ENCODE results near the gene KRTAP10-1.

KRTAP10-1 gene

DNA sequence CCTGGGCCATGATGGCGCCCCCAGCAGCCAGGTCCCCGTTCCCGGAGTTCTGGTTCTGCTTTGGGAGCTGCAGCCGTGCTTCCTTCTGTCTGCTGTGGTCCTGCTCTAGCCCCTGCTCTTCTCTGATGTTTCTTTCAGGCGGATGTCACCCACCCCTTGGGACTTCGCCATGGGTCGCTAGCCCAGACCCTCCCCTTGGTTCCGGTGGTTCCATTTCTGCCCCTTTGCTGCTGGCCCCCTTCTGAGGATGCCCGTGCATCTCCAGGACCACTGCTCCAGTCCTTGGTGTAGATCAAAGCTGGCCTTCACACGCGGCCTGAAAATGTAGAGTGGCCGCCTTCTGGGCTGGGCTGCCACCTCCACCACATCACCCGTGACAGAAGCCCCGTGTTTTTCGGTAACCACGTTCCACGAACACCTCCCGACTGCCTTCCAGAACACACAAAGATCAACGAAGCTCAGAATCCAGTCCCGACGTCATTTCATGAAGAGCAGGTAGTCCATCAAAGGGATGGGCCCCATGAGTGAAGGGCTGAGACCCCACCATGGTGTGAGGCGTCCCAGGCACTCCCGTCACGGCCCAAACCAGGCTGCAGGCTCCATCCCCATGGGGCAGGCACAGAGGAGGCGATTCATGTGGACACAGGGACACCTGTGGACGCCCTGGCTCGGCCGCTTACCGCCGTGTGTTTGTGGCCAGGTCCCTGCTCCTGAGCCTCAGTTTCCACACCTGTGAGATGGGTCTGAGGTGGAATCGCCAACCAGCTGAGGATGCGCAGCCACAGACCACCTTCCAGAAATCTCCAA lies 24.4 kb downstream of the KRTAP10-1 start:
- TF ChIP-seq, protein P1, sequence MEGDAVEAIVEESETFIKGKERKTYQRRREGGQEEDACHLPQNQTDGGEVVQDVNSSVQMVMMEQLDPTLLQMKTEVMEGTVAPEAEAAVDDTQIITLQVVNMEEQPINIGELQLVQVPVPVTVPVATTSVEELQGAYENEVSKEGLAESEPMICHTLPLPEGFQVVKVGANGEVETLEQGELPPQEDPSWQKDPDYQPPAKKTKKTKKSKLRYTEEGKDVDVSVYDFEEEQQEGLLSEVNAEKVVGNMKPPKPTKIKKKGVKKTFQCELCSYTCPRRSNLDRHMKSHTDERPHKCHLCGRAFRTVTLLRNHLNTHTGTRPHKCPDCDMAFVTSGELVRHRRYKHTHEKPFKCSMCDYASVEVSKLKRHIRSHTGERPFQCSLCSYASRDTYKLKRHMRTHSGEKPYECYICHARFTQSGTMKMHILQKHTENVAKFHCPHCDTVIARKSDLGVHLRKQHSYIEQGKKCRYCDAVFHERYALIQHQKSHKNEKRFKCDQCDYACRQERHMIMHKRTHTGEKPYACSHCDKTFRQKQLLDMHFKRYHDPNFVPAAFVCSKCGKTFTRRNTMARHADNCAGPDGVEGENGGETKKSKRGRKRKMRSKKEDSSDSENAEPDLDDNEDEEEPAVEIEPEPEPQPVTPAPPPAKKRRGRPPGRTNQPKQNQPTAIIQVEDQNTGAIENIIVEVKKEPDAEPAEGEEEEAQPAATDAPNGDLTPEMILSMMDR (IDR thresholded peaks at IDR 0.05; ENCODE audit: insufficient read depth, missing control alignments), result no peak
- FAIRE-seq (no peak), DNase-seq (ENCODE audit: insufficient read length, low spot score) (no peak)

DNA sequence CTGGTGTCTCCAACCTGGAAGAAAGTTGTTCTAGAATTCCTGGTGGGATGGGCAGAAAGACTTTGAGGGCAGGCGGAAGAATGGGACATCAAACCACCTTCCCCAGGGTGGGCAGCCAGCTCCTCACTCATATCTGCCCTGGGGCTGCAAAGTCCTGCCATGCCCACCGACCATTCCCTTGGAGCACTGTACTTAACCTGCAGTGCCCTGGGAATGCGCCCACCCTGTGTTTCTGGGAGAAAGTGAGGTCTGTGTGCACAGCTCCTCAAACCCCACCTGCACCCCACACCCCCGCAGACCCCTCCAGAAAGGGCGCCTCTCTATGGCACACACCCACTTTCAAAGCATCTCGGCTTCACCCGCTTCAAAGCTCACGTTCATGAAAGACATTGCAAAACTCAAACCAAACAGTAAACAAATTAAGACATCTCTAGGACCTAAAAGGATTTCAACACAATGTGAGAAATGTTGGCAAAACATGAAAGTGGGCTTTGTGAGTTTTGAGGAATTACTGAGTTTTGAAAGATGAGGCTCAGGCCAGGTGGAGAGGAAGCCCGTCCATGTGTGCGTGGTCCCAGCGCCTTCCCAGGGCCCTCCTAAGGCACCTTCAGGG lies 25.1 kb downstream of the KRTAP10-1 start:
- TF ChIP-seq, protein P1 (IDR thresholded peaks at IDR 0.05; ENCODE audit: insufficient read depth, missing control alignments), result no peak
- FAIRE-seq (no peak), DNase-seq (ENCODE audit: insufficient read length, low spot score) (no peak)

DNA sequence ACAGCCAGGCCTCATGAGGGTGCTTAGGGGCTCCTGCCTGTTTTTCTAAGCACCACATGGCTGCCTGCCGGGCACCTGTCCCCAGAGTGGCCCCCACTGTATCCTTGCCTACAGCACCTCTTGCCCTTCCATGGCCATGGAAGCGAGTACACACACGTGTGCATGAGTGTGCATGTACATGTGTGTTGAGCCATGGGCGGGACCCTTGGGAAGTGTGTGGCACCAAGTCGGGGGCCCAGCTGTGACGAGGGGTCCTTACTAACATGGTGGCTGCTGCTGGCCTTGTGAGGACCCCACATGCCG lies 25.8 kb downstream of the KRTAP10-1 start:
- TF ChIP-seq, protein P1 (IDR thresholded peaks at IDR 0.05; ENCODE audit: insufficient read depth, missing control alignments), result no peak
- no peak for DNase-seq (ENCODE audit: insufficient read length, low spot score)
- no peak for FAIRE-seq

DNA sequence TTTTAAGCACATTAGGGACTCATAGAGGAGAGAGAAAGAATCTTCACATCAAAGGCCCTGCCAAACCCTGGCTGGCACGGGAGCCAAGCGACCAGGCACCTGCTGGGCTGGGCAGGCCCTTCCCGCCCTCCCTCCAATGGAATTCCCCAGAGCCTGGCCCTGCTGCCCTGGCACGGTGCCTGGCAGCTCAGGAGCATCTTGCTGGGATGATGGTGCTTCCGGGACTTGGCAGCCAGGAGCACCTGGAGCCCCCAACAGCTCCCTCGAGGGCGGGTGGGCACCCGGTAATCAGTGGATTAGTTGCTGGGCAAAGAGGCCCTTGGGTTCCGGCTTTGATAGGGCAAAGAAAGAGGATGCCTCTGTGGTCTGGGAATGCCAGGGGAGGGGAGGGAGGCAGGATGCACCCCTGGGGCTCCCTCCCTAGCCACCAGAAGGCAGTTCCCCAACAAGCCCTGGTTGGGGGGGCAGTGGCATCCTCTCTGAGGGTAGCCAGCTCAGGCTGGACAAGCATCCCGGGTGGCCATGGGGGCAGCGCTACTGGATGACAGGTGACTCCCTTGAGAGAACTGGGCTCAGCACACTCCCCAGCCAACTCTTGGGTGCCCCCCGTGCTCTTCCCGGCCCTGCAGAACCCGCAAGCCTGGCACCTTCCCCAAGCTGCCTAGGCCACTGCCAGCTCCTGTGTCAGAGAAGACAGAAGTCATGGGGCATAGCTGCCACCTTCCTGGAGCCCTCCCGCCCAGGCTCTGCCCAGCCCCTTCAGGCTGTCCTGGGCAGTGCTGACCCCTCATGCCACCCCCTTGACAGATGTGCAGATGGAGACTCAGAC lies 26.4 kb downstream of the KRTAP10-1 start:
- TF ChIP-seq, protein P1 (IDR thresholded peaks at IDR 0.05; ENCODE audit: insufficient read depth, missing control alignments), result no peak
- DNase-seq (ENCODE audit: insufficient read length, low spot score) (no peak), FAIRE-seq (no peak)

DNA sequence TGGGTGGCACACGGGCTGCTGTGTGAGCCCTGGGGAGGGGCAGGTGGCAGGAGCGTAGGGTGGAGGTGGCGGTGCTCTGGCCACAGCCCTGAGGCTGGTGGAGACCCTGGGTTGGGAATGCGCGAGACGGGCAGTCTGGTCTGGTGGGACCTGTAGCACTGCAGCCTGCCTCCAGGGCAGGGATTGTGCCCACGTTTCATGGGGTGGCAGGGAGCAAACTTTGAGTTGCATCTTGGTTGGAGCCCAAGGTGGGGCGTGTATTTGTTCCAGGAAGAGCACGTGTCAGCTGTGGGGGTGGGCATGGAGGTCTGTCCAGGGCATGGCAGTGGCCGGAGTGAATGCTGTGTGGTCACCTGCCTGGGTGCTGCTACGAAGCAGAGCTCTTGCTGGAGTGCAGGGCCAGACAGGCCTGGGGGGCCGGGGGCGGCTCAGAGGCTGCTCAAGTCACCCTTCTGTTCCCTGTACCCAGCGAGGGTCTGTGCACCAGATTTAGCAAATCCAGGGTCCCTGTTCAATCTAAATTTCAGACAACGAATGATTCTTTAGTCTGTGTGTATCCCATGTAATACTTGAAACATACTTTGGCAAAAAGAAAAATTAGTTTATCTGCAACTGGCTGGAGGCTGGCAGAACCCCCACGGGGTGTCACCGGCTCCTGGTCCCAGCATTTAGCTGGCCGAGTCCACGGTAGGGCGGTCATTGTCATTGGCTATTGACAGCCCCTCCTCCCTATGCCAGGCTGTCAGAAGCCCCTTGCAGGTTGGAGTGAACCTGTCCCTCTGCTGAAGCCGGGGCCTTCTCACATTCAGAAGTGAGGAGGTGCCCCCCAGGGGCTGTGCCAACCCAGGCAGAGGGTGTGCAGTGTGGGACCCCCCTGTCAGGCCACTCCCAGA lies 27.3 kb downstream of the KRTAP10-1 start:
- no peak for FAIRE-seq
- TF ChIP-seq, protein P1 (IDR thresholded peaks at IDR 0.05; ENCODE audit: insufficient read depth, missing control alignments), result no peak

DNA sequence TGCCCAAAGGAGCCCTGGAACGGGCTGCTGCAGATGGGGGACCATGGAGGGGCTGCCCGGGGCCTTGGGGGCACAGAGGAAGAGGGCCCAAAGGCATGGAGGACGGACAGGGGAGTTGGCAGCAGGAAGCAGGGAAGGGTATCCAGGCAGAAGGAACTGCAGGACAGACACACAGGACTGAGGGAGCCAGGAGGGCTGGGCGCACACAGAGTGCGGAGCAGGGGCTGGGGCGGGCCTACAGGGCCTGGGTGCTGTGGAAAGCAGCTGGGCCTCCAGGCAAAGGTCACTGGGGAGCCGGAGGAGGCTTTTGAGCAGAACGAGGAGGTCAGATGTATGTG lies 28.1 kb downstream of the KRTAP10-1 start:
- DNase-seq (ENCODE audit: insufficient read length, low spot score), result no peak
- TF ChIP-seq, protein P1 (IDR thresholded peaks at IDR 0.05; ENCODE audit: insufficient read depth, missing control alignments), result no peak
- no peak for FAIRE-seq

More for the DNA sequence above, 27.3 kb downstream of the KRTAP10-1 start:
- DNase-seq (ENCODE audit: insufficient read length, low spot score), result no peak
